PC-9 (cell line): Measurements from ENCODE around the gene MAP2K5.

Source experiments
- EZH2 ChIP-seq: fragments of 200-600 bp; sonication (generic); IDR thresholded peaks from 2 replicates; pipeline ENCODE4 v1.8.0; 2017; ENCODE audit warnings: antibody characterized with exemption, low read depth
- TF ChIP-seq, protein P1 (sequence below): fragments of 200-600 bp; sonication (generic); conservative IDR thresholded peaks from 2 replicates; pipeline ENCODE4 v1.6.1; 2017; ENCODE audit warnings: mixed run types, antibody characterized with exemption, mild to moderate bottlenecking, moderate library complexity

- TF ChIP-seq, protein P1, sequence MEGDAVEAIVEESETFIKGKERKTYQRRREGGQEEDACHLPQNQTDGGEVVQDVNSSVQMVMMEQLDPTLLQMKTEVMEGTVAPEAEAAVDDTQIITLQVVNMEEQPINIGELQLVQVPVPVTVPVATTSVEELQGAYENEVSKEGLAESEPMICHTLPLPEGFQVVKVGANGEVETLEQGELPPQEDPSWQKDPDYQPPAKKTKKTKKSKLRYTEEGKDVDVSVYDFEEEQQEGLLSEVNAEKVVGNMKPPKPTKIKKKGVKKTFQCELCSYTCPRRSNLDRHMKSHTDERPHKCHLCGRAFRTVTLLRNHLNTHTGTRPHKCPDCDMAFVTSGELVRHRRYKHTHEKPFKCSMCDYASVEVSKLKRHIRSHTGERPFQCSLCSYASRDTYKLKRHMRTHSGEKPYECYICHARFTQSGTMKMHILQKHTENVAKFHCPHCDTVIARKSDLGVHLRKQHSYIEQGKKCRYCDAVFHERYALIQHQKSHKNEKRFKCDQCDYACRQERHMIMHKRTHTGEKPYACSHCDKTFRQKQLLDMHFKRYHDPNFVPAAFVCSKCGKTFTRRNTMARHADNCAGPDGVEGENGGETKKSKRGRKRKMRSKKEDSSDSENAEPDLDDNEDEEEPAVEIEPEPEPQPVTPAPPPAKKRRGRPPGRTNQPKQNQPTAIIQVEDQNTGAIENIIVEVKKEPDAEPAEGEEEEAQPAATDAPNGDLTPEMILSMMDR: no peak
- TF ChIP-seq EZH2: no peak
Measured at GRCh38 chr15:67825881-67826716, 283.6 kb downstream of the MAP2K5 start.
